ENCODE results near the gene ERN1. TPM values are rescaled to one million over a fixed set of nuclear protein-coding genes. Genes with fewer than 3 reads are reported as not detected.

The ERN1 gene
- total and polyA plus RNA-seq, 10 donors: 3.1 to 65.4 (median 44.1) TPM

- no peak for DNase-seq
- TF ChIP-seq POLR2AphosphoS5 (IDR thresholded peaks at IDR 0.05) (peak in 1 of 3 donors; percentile 75), CTCF (IDR thresholded peaks at IDR 0.05 in 8 of 11, conservative IDR thresholded peaks at IDR 0.05 in 3 of 11) (no peak), POLR2A (IDR thresholded peaks at IDR 0.05) (no peak)
- H3K4me1 ChIP-seq: peaks cover 5 to 64% (median 40%) of the 10 kb centered on the region in 6 donors
- peaks cover 0 to 50% (median 13%) of the 10 kb centered on the region in 6 donors for H3K36me3 ChIP-seq
- peak overlapping the region in 1 of 8 donors; percentile 91 for H3K4me3 ChIP-seq
- H3K27ac ChIP-seq: peak overlapping the region; percentile 10 to 97 (median 95)
- no peaks in the 10 kb centered on the region for H3K9me3 ChIP-seq
- WGBS, 5 donors: 65 to 79% (median 72%) methylated on average over 8 of the region's 8 CpGs
- intact Hi-C loops (cut with DNase I; ENCODE audit: low total_unique reads): loop anchor here (5.0 kb wide), 1 partner anchor 134 kb away; no protein-coding TSS in a partner anchor
- no peaks in the 10 kb centered on the region for H3K27me3 ChIP-seq (replicated peaks in 1 of 7)
These were observed 18.2 kb upstream of the ERN1 start for GRCh38 chr17:64148017-64148631.

- peak overlapping the region; percentile 93 to 97 (median 95) for H3K27ac ChIP-seq
- 28 to 47% (median 32%) methylated on average over 15 of the region's 15 CpGs for WGBS, 5 donors
- peak overlapping the region; percentile 61 to 91 (median 78) for H3K4me3 ChIP-seq
These were observed 17.4 kb upstream of the ERN1 start for GRCh38 chr17:64147110-64148016.

GRCh38 chr17:64146418-64147109, 16.6 kb upstream of the ERN1 start:
- Histone ChIP-seq H3K4me1 (peaks cover 5 to 56% (median 35%) of the 10 kb centered on the region in 6 donors), H3K27ac (peak overlapping the region; percentile 93 to 97 (median 95)), H3K36me3 (peaks cover 0 to 35% (median 9%) of the 10 kb centered on the region in 6 donors), H3K27me3 (replicated peaks in 1 of 7) (no peaks in the 10 kb centered on the region), H3K4me3 (peak overlapping the region; percentile 61 to 91 (median 78)), H3K9me3 (no peaks in the 10 kb centered on the region)
- DNase-seq: peak; percentile 87
- intact Hi-C loops (cut with DNase I; ENCODE audit: low total_unique reads): loop anchor here (5.0 kb wide), 1 partner anchor 136 kb away; no protein-coding TSS in a partner anchor
- 1 to 3% (median 2%) methylated on average over 25 to 34 of the region's 34 CpGs for WGBS, 5 donors
- TF ChIP-seq CTCF (IDR thresholded peaks at IDR 0.05 in 8 of 11, conservative IDR thresholded peaks at IDR 0.05 in 3 of 11) (no peak), POLR2A (IDR thresholded peaks at IDR 0.05) (no peak), POLR2AphosphoS5 (IDR thresholded peaks at IDR 0.05) (no peak)

More at GRCh38 chr17:64147110-64148016, 17.4 kb upstream of the ERN1 start:
- TF ChIP-seq CTCF (IDR thresholded peaks at IDR 0.05 in 8 of 11, conservative IDR thresholded peaks at IDR 0.05 in 3 of 11) (no peak), POLR2A (IDR thresholded peaks at IDR 0.05) (peak in 1 of 3 donors; percentile 8), POLR2AphosphoS5 (IDR thresholded peaks at IDR 0.05) (peak in 1 of 3 donors; percentile 32)
- H3K27me3 ChIP-seq (replicated peaks in 1 of 7): no peaks in the 10 kb centered on the region
- peaks cover 0 to 42% (median 9%) of the 10 kb centered on the region in 6 donors for H3K36me3 ChIP-seq
- intact Hi-C loops (cut with DNase I; ENCODE audit: low total_unique reads): loop anchor here (5.0 kb wide), 1 partner anchor 135 kb away; no protein-coding TSS in a partner anchor
- no peaks in the 10 kb centered on the region for H3K9me3 ChIP-seq
- DNase-seq: no peak
- peaks cover 5 to 62% (median 39%) of the 10 kb centered on the region in 6 donors for H3K4me1 ChIP-seq
